Right ventricle myocardium inferior (tissue), 1 donor: Measurements from ENCODE around the gene MYOCD. TPM values are rescaled to one million over a fixed set of nuclear protein-coding genes. Genes with fewer than 3 reads are reported as not detected.
"Not testable (repeated sequence)": the region's sequence is repeated elsewhere in the genome, so short reads cannot be mapped to it uniquely, and the experiment has no call there.

Experiments
- ATAC-seq: fragments of 200-7000 bp; cut with Tn5 transposase; one replicate; pipeline ENCODE4 v1.9.1; 2020; ENCODE audit warnings: mild to moderate bottlenecking, moderate library complexity
- DNase-seq: peaks from one replicate; pipeline ENCODE4 v3.0.0; 2021; ENCODE audit errors: missing footprints
- intact Hi-C: fragments of 100-400 bp; cut with DNase I; formaldehyde crosslinking; loops from one replicate; pipeline ENCODE4 v1.11.0; 2022
- long read RNA-seq: library from polyadenylated mRNA; unstranded; transcript quantifications from one replicate; pipeline ENCODE4 v2.0.0, GENCODE V29; 2021
- total RNA-seq: library from RNA; stranded (reverse); fragmentation: NEBNext Ultra II Directional; extraction: Animal tissue kit (Norgen Biotek cat#: 25700); gene quantifications from one replicate; pipeline ENCODE4 v1.2.1, GENCODE V29; 2021
- donor health status: DM: no; HTN: yes; CAD: no; lungs with severe emphysema.

The MYOCD gene, protein sequence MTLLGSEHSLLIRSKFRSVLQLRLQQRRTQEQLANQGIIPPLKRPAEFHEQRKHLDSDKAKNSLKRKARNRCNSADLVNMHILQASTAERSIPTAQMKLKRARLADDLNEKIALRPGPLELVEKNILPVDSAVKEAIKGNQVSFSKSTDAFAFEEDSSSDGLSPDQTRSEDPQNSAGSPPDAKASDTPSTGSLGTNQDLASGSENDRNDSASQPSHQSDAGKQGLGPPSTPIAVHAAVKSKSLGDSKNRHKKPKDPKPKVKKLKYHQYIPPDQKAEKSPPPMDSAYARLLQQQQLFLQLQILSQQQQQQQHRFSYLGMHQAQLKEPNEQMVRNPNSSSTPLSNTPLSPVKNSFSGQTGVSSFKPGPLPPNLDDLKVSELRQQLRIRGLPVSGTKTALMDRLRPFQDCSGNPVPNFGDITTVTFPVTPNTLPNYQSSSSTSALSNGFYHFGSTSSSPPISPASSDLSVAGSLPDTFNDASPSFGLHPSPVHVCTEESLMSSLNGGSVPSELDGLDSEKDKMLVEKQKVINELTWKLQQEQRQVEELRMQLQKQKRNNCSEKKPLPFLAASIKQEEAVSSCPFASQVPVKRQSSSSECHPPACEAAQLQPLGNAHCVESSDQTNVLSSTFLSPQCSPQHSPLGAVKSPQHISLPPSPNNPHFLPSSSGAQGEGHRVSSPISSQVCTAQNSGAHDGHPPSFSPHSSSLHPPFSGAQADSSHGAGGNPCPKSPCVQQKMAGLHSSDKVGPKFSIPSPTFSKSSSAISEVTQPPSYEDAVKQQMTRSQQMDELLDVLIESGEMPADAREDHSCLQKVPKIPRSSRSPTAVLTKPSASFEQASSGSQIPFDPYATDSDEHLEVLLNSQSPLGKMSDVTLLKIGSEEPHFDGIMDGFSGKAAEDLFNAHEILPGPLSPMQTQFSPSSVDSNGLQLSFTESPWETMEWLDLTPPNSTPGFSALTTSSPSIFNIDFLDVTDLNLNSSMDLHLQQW
- 37.6 TPM for total RNA-seq
- long read RNA-seq = 0 reads

GRCh38 chr17:12665263-12666210 lies at the start of gene MYOCD:
MYOCD (plus strand) TSS chr17:12665890; CDS start chr17:12666189, 299 bp downstream.
- ATAC-seq (peak; percentile 66), DNase-seq (peak; percentile 75)
- intact Hi-C loops = loop anchor here (2.0 to 5.0 kb wide), 5 partner anchors 77 to 485 kb away; no protein-coding TSS in a partner anchor

GRCh38 chr17:12616161-12616560 lies 49.5 kb upstream of the MYOCD start:
- no peak for DNase-seq
- intact Hi-C loops = no loop called here
- ATAC-seq = no peak

DNA sequence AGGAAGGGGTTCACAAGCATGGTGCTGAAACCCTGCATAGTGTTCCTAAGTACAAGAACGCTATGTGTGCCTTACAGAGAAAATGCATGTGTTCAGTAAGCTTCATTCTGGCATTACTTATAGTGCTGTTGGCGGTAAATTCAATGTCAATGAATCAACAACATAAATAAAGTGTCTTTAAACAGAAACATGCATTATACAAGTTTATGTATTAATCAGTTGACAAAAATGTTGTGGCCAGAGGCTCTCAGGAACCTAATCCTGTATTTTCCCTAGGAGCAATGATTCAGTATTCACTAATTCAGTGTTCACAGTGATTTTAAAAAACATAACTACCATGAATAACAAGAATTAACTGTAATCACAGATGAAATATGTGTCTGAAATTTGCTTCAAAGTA lies 47.1 kb upstream of the MYOCD start:
- ATAC-seq (no peak), DNase-seq (no peak)
- intact Hi-C loops = no loop called here

DNA sequence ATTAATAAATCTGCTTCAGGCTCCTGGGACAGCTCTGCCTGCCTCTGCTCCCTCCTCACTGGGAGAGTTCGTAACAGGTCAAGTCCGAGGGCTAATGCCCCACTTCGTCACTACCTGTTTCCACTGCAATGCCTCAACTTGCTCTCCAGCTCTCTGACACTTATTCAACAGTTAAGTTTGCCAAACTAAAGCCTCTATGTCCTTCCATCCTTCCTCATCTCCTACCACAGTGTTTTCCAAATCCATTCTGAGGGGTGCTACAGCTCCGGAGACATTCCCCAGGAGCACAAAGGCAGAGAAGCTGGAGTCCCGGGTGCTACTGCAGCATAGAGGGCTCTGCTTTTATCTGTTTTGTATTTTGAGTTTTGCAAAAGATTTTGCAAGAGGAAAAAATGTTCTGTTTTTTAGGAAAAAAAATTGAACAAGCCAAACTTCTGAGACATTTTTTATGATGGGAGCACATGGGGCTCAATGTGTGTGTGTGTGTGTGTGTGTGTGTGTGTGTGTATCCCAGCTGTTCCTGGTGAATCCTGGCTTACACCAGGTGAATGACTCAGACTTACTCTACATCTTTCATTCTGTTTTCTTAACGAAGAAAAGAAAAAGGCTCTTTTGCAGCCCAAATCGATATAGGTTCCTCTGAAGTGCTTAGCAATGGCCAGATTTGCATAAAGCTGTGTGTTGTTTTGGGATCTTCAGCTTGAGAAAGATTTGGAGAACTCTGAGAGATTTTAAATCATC lies 46.1 kb upstream of the MYOCD start:
- no peak for ATAC-seq
- DNase-seq = peak; percentile 37
- intact Hi-C loops = no loop called here

- no peak for ATAC-seq
- no peak for DNase-seq
- intact Hi-C loops = no loop called here
Observed at GRCh38 chr17:12620200-12620720, 45.4 kb upstream of the MYOCD start.

DNA sequence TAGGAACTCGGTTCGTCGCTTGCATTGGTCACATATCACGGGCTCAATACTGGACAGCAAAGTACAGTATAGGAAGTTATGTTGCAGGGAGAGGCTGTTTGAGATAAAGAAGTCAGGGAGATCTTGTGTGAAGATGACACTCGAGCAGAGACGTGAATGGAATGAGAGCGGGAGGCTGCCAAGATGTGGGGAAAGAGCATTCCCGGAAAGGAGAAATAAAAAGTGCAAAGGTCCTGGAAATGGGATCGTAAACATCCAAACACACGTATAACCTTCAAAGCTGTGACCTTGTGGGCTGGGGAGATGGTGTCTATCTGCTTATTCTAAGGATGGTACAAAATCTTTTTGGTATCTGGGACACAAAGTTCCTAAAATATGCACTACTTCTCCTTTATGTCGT lies 43.0 kb upstream of the MYOCD start:
- intact Hi-C loops = no loop called here
- DNase-seq (no peak), ATAC-seq (no peak)

DNA sequence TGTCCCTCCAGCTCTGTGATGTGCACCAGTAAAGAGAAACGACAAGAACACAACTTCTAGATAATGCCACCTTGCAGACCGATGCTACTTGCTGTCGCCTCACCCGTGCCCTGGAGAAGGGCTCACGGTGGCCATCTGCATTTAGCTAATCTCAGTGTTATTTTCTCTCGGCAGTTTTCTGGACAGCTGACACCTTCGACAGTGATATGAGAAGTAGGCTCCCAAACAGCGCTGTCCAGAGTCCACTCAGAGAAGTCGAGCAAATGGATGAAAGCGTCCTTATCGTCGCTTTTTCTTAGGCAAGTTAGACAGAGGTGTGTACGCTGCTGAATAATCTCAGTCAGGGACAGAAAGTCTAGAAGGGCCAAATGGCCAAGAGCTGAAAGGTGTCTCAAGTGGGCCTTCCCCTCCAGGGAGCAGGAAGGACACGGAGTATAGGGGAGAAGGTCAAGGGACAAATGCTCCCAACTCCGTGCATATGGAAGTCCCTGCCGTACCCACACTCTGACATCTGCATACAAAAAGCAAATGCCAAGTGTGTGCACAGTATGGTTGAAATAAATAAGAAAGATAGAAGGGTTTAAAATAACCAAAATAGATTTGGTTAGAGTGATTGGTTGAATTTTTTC lies 42.4 kb upstream of the MYOCD start:
- DNase-seq (peak; percentile 49), ATAC-seq (peak; percentile 59)
- intact Hi-C loops = no loop called here

DNA sequence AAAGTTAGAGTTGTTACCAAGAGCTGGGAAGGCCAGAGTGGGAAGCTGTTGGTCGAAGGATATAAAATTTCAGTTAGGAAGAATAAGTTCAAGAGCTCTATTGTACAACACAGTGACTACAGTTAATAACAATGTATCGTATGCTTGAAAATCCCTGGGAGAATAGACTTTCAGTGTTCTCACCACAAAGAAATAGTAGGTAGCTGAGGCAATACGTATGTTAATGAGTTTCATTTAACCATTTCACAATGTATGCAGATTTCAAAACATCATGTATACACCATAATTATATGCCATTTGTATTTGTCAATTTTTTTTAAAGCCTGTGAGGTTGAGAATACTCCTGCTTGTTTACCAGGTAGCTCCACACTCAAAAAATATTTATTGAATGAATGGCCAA lies 41.5 kb upstream of the MYOCD start:
- intact Hi-C loops = no loop called here
- DNase-seq = no peak
- no peak for ATAC-seq

- DNase-seq (peak; percentile 51), ATAC-seq (no peak)
- intact Hi-C loops = no loop called here
Observed at GRCh38 chr17:12625092-12625491, 40.6 kb upstream of the MYOCD start.

GRCh38 chr17:12627177-12627629 lies 38.5 kb upstream of the MYOCD start:
- ATAC-seq = no peak
- intact Hi-C loops = no loop called here
- no peak for DNase-seq

DNA sequence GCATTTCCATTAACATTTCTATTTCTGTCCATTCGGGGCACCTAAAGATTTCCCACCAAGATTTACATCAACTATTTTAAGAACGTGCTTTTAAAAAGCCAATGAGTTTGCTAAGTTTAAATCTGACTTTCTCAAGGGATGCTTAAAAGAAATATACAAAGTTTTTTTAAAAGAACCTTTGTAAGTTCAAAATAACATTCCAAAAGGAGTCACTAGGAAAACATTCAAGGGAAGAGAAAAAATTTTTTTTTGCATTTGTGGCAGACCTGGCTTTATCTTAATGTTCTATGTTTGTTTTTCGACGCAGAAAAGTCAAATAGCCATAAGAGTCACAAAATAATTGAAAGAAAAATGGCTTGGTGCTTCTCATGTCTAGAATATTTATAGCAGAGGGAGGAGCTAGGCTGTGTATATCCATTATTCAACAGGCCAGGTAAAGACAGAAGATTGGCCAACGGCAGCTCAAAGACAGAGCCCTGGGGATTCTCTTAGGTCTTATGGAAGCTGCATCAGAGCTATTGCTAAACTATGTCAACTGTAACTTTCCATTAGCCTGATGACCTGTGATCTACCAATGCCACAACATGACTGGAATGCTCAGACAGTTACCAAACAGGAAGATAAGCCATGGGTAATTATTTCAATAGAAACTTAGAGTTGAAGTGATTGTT lies 37.8 kb upstream of the MYOCD start:
- intact Hi-C loops = no loop called here
- ATAC-seq (no peak), DNase-seq (no peak)

DNA sequence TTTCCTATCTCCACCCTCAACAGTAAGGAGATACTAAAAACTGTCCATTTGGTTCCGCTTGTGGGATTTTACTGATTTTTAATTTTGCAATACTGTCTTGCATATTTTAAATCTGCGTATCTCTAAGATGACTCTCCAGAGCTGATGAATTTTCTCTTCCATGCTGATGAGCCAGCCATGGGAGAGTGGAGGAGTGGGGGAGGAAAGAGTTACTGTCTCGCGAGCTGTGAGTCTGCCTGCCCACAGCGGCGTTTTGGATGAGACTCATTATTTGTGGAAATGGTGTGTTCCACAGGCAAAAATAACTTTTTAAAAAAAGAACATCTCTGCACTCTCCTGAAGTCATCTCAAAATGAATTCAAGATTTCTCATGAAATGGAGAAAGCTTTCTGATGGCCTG lies 34.6 kb upstream of the MYOCD start:
- DNase-seq (no peak), ATAC-seq (no peak)
- intact Hi-C loops = no loop called here

DNA sequence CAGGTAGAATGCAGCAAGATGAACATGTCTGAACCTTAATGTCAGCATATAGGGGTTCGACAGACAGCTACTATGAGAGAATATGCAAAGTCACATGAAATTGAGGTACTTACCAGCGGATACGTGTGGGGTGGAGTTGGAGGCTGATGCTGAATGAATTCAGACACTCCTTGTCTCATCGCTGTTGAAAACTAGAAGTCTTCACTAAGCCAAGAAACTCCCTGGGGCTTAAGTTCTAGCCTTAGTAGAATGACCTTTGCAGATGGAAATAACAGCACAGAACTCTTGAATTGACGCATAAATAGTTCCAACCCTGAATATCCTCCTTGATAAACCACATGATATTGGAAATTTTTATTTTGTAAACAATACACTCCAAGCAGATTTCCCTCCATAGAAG lies 32.9 kb upstream of the MYOCD start:
- DNase-seq = no peak
- peak; percentile 20 for ATAC-seq
- intact Hi-C loops = no loop called here

- intact Hi-C loops = no loop called here
- DNase-seq = no peak
- ATAC-seq = no peak
Observed at GRCh38 chr17:12634789-12635414, 30.8 kb upstream of the MYOCD start.

GRCh38 chr17:12635996-12636395 lies 29.7 kb upstream of the MYOCD start:
- DNase-seq, intact Hi-C loops, ATAC-seq: not testable (repeated sequence)

- no peak for ATAC-seq
- intact Hi-C loops = no loop called here
Observed at GRCh38 chr17:12637015-12637414, 28.7 kb upstream of the MYOCD start.

More at GRCh38 chr17:12637015-12637414, 28.7 kb upstream of the MYOCD start:
- no peak for DNase-seq
